C4-2B (cell line): ENCODE results near the gene TYROBP.
"Not testable (repeated sequence)": the region's sequence is repeated elsewhere in the genome, so short reads cannot be mapped to it uniquely, and the experiment has no call there.

Experiments used
- H3K27ac ChIP-seq: fragments of 450-650 bp; 2 replicates; pipeline ENCODE4 v1.5.1; 2017
- CTCF ChIP-seq: fragments of 450-650 bp; conservative IDR thresholded peaks from 2 replicates; pipeline ENCODE4 v1.5.1; 2017; ENCODE audit warnings: mild to moderate bottlenecking
- ZFX ChIP-seq: fragments of 450-650 bp; IDR thresholded peaks from 2 replicates; pipeline ENCODE4 v1.6.1; 2017

The TYROBP gene

DNA sequence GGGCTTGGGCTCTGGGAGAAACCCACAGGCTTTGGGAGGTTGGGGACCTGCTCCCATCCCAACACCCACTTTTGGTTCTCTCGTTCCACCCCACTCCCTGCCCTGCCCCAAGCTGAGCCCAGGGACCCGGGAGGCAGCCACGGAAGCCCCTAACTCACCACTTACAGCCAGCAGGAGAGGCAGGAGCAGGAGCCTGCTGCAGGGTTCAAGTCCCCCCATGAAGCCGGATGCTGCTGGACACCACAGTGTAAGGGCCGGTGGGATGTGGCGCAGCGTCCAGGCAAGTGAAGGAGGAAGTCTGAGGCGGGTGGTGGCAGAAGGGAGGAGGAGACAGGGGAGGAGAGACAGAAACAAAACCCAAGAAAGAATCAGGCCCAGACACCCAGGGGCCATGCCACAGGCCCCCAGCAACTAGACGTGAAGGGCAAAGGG is at the start of gene TYROBP:
TSS of gene TYROBP (minus strand) at position 286 of the 432 bp plus-strand sequence. CDS start at position 219, 67 bp downstream.
- TF ChIP-seq ZFX (no peak), CTCF (no peak)
- no peak within 1 kb of the TSS for H3K27ac ChIP-seq

- H3K27ac ChIP-seq = not testable (repeated sequence)
These were observed 49.3 kb upstream of the TYROBP start for GRCh38 chr19:35957411-35957810.

- no peak for TF ChIP-seq CTCF
- no peak for TF ChIP-seq ZFX
- no peak overlapping the region for H3K27ac ChIP-seq
These were observed 48.0 kb upstream of the TYROBP start for GRCh38 chr19:35955881-35956634.

DNA sequence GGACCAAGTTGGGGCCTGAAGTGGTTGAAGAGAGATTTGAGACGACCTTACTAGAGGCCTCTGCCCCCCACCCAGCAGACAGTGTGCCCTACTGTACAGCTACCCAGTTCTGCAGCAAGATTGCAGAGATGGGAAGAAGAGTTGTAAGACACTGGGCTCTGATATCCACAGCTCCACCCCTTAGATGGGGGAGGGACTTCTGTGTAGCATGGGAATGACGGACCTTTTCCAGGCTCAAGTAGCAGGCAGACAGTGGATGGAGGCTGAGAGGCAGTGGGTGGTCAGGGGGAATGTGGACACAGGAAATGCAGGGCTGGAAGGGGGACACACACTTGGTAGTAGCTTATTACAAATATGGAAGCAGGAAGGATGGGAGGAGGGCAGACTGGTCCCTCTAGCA is 41.0 kb upstream of the TYROBP start:
- TF ChIP-seq ZFX (no peak), CTCF (no peak)
- H3K27ac ChIP-seq = no peak overlapping the region

DNA sequence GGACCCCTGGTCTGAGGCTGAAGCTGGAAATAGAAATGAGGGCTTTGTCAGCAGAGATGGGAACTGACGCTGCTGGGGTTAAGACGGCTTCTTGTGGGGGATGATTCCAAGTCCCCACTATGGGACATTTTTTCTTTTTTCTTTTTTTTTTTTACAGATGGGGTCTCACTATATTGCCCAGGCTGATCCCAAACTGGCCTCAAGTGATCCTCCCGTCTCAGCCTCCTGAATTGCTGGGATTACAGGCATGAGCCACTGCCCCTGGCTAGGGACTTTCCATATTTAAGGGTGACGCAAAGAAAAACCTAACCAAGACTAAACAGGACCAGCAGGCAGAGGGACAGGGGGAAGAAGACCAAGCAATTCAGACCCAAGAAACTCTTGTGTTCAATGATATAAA is 38.1 kb upstream of the TYROBP start:
- no peak overlapping the region for H3K27ac ChIP-seq
- TF ChIP-seq CTCF (no peak), ZFX (no peak)

- no peak overlapping the region for H3K27ac ChIP-seq
- TF ChIP-seq CTCF (no peak), ZFX (no peak)
These were observed 37.2 kb upstream of the TYROBP start for GRCh38 chr19:35945121-35945790.

DNA sequence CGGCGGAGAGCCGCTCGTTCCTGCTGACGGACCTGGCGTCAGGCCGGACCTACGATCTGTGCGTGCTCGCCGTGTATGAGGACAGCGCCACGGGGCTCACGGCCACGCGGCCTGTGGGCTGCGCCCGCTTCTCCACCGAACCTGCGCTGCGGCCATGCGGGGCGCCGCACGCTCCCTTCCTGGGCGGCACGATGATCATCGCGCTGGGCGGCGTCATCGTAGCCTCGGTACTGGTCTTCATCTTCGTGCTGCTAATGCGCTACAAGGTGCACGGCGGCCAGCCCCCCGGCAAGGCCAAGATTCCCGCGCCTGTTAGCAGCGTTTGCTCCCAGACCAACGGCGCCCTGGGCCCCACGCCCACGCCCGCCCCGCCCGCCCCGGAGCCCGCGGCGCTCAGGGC is 36.5 kb upstream of the TYROBP start:
- no peak overlapping the region for H3K27ac ChIP-seq
- TF ChIP-seq CTCF (no peak), ZFX (no peak)
